SH-SY5Y (cell line): ENCODE results near the gene MARS1.

ENCODE experiments used
- GATA2 ChIP-seq: IDR thresholded peaks from 2 replicates; pipeline ENCODE4 v1.6.1; 2011; ENCODE audit warnings: mild to moderate bottlenecking, low read depth, low read length
- GATA3 ChIP-seq: IDR thresholded peaks from 2 replicates; pipeline ENCODE4 v1.6.1; 2011; ENCODE audit warnings: low read depth, mild to moderate bottlenecking, low read length, moderate library complexity

DNA sequence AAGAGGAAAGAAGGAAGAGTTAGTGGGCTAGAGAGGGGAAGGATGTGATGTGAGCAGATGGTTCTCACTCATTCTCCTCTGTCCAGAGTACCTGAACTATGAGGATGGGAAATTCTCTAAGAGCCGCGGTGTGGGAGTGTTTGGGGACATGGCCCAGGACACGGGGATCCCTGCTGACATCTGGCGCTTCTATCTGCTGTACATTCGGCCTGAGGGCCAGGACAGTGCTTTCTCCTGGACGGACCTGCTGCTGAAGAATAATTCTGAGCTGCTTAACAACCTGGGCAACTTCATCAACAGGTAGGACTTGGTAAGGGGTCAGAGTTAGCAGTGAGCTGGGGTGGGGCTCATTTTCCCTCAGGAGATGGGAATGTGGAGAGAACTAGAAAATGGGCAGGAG is 24.8 kb downstream of the MARS1 start:
- TF ChIP-seq GATA3: no peak
- TF ChIP-seq GATA2: no peak
